ENCODE measurements around the gene PACRG. TPM values are rescaled to one million over a fixed set of nuclear protein-coding genes. Genes with fewer than 3 reads are reported as not detected.

Gene PACRG
- total RNA-seq, 2 experiments from 2014 or later, result 0.66 to 0.81 TPM

DNA sequence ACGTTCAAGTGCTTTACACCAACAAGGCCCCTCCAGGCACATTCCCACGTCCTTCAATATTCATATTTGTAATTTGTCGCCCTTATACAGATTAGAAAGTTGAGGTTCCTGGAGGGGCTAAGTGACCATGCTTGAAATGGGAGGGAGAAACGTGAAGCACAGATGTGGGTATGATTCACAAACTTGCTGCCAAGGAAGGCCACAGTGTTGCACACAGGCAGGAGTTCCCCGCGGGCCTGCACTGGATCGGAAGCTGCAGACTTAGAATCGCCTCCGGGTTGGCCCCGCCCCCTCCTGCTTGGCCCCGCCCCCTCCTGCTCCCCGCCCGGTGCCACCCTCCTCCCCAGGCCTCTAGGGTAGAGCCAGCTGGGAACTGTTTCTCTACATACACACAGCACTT, 628.5 kb downstream of the PACRG start:
- no peak overlapping the region for H3K4me3 Mint-ChIP-seq
- H3K4me1 Mint-ChIP-seq (ENCODE audit: low read depth), result no peaks in the 10 kb centered on the region
- Histone ChIP-seq H3K9me3 (ENCODE audit: control insufficient read depth in 1 of 2, insufficient read depth in 1 of 2, low read length in 2 of 2) (no peaks in the 10 kb centered on the region), H3K27me3 (ENCODE audit: control insufficient read depth in 1 of 2, insufficient read depth in 2 of 2, low read length in 2 of 2) (no peaks in the 10 kb centered on the region), H3K36me3 (ENCODE audit: insufficient read depth, low read length) (no peaks in the 10 kb centered on the region), H3K27ac (ENCODE audit: low read depth in 1 of 2, low read length in 2 of 2) (no peak overlapping the region), H3K4me1 (ENCODE audit: insufficient read depth, low read length) (no peaks in the 10 kb centered on the region), H3K4me3 (ENCODE audit: low read length) (no peak overlapping the region)
- CTCF ChIA-PET, result no interaction called here
- H3K36me3 Mint-ChIP-seq (ENCODE audit: low read depth), result no peaks in the 10 kb centered on the region
- DNase-seq, result peak in 2 of 14 experiments; percentile 63 to 74
- no peak for ATAC-seq (ENCODE audit: poor library complexity)
- TF ChIP-seq, protein P1, sequence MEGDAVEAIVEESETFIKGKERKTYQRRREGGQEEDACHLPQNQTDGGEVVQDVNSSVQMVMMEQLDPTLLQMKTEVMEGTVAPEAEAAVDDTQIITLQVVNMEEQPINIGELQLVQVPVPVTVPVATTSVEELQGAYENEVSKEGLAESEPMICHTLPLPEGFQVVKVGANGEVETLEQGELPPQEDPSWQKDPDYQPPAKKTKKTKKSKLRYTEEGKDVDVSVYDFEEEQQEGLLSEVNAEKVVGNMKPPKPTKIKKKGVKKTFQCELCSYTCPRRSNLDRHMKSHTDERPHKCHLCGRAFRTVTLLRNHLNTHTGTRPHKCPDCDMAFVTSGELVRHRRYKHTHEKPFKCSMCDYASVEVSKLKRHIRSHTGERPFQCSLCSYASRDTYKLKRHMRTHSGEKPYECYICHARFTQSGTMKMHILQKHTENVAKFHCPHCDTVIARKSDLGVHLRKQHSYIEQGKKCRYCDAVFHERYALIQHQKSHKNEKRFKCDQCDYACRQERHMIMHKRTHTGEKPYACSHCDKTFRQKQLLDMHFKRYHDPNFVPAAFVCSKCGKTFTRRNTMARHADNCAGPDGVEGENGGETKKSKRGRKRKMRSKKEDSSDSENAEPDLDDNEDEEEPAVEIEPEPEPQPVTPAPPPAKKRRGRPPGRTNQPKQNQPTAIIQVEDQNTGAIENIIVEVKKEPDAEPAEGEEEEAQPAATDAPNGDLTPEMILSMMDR (IDR thresholded peaks at IDR 0.05), result no peak
- POLR2A ChIA-PET, result no interaction called here
- H3K9me3 Mint-ChIP-seq, result no peaks in the 10 kb centered on the region
- H3K27me3 Mint-ChIP-seq, result peaks cover 23% of the 10 kb centered on the region
- H3K27ac Mint-ChIP-seq, result no peak overlapping the region
- intact Hi-C loops (cut with DNase I, micrococcal nuclease), result no loop called here

DNA sequence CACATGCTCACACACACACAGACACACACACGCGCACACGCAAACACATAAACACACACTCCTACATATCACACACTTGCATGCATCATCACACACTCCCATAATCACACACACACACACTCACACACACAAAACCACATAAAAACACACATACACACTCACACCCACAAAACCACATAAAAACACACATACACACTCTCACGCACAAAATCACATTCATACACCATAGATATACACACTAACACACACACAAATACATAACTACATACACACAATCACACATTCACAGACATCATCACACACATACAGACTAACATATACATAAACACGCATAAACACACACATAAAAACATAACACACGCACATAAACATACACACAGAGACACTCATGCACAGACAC, 629.0 kb downstream of the PACRG start:
- TF ChIP-seq, protein P1 (IDR thresholded peaks at IDR 0.05), result no peak
- no peak for ATAC-seq (ENCODE audit: poor library complexity)
- Mint-ChIP-seq H3K27me3 (peaks cover 23% of the 10 kb centered on the region), H3K27ac (no peak overlapping the region), H3K36me3 (ENCODE audit: low read depth) (no peaks in the 10 kb centered on the region), H3K9me3 (no peaks in the 10 kb centered on the region), H3K4me1 (ENCODE audit: low read depth) (no peaks in the 10 kb centered on the region), H3K4me3 (no peak overlapping the region)
- Histone ChIP-seq H3K4me1 (ENCODE audit: insufficient read depth, low read length) (no peaks in the 10 kb centered on the region), H3K27ac (ENCODE audit: low read depth in 1 of 2, low read length in 2 of 2) (no peak overlapping the region), H3K4me3 (ENCODE audit: low read length) (no peak overlapping the region), H3K36me3 (ENCODE audit: insufficient read depth, low read length) (no peaks in the 10 kb centered on the region), H3K9me3 (ENCODE audit: control insufficient read depth in 1 of 2, insufficient read depth in 1 of 2, low read length in 2 of 2) (no peaks in the 10 kb centered on the region), H3K27me3 (ENCODE audit: control insufficient read depth in 1 of 2, insufficient read depth in 2 of 2, low read length in 2 of 2) (no peaks in the 10 kb centered on the region)
- ChIA-PET CTCF (no interaction called here), POLR2A (no interaction called here)
- DNase-seq, result no peak
- intact Hi-C loops (cut with DNase I, micrococcal nuclease), result no loop called here

DNA sequence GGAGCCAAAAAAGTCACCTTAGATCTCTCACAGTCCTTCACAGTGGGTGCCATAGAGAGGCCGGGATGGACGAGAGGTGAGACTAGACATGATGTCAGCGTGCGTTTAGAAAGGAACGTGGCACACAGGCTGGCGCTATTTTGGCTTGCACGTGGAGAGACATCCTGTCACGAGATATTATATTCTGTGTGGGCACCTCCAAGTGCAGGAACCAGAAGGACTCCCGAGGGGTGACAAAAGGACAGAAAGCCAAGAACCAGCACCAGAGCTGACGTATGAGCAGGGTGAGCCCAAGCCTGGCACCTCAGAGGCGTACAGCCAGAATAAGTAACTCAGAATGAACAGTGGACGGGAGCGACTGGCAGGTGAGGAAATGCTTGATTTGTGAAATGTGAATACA, 636.9 kb downstream of the PACRG start:
- Histone ChIP-seq H3K27ac (ENCODE audit: low read depth in 1 of 2, low read length in 2 of 2) (no peak overlapping the region), H3K4me1 (ENCODE audit: insufficient read depth, low read length) (peaks cover under 1% of the 10 kb centered on the region), H3K4me3 (ENCODE audit: low read length) (no peak overlapping the region), H3K27me3 (ENCODE audit: control insufficient read depth in 1 of 2, insufficient read depth in 2 of 2, low read length in 2 of 2) (peaks cover 0 to 4% of the 10 kb centered on the region in 2 experiments), H3K36me3 (ENCODE audit: insufficient read depth, low read length) (no peaks in the 10 kb centered on the region), H3K9me3 (ENCODE audit: control insufficient read depth in 1 of 2, insufficient read depth in 1 of 2, low read length in 2 of 2) (no peaks in the 10 kb centered on the region)
- ChIA-PET CTCF (no interaction called here), POLR2A (interaction anchor here (0.7 kb wide), 1 partner anchor 15 kb away, joined by 3 read pairs; no protein-coding TSS in a partner anchor)
- H3K4me3 Mint-ChIP-seq, result no peak overlapping the region
- H3K4me1 Mint-ChIP-seq (ENCODE audit: low read depth), result no peaks in the 10 kb centered on the region
- ATAC-seq (ENCODE audit: poor library complexity) (no peak), DNase-seq (no peak)
- H3K9me3 Mint-ChIP-seq, result no peaks in the 10 kb centered on the region
- peaks cover 11% of the 10 kb centered on the region for H3K27me3 Mint-ChIP-seq
- H3K27ac Mint-ChIP-seq, result no peak overlapping the region
- TF ChIP-seq, protein P1 (IDR thresholded peaks at IDR 0.05), result no peak
- intact Hi-C loops (cut with DNase I, micrococcal nuclease), result no loop called here
- no peaks in the 10 kb centered on the region for H3K36me3 Mint-ChIP-seq (ENCODE audit: low read depth)

Other genes starting within 250 kb of the PACRG start
- gene PRKN, start 208 bp upstream of the PACRG start, total RNA-seq, result 1 to 10 TPM; 5.2 to 5.4 TPM